DND-41 (cell line): Measurements from ENCODE around the gene NXPE3.

ENCODE experiments used
- CTCF ChIP-seq: IDR thresholded peaks from 2 replicates; pipeline ENCODE4 v1.5.1; 2012; ENCODE audit warnings: borderline replicate concordance, low read length, moderate library complexity, mild to moderate bottlenecking; ENCODE audit not compliant: poor library complexity, severe bottlenecking; ENCODE audit errors: extremely low read depth
- EZH2 ChIP-seq: IDR thresholded peaks from 3 replicates; pipeline ENCODE4 v1.6.1; 2012; ENCODE audit warnings: borderline replicate concordance, low read depth, mild to moderate bottlenecking, moderate library complexity, low read length, inconsistent platforms; ENCODE audit not compliant: severe bottlenecking

- TF ChIP-seq CTCF (no peak), EZH2 (no peak)
Observed at GRCh38 chr3:101796077-101796680, 17.2 kb downstream of the NXPE3 start.
